KOPT-K1 (cell line): ENCODE measurements around the gene GSC2.
"Not testable (repeated sequence)": the region's sequence is repeated elsewhere in the genome, so short reads cannot be mapped to it uniquely, and the experiment has no call there.

ENCODE experiments used
- H3K27ac ChIP-seq: fragments of 200-600 bp; sonication (generic); 2 replicates; pipeline ENCODE4 v1.5.1; 2016; ENCODE audit warnings: antibody characterized with exemption, mild to moderate bottlenecking, low read depth, low read length; ENCODE audit not compliant: poor library complexity, severe bottlenecking
- H3K36me3 ChIP-seq: fragments of 200-600 bp; sonication (generic); 2 replicates; pipeline ENCODE4 v1.5.1; 2017; ENCODE audit warnings: antibody characterized with exemption, mild to moderate bottlenecking, low read length, moderate library complexity; ENCODE audit not compliant: insufficient read depth
- H3K9me3 ChIP-seq: fragments of 200-600 bp; sonication (generic); 2 replicates; pipeline ENCODE4 v1.5.1; 2017; ENCODE audit warnings: antibody characterized with exemption, low read length, mild to moderate bottlenecking; ENCODE audit not compliant: insufficient read depth, poor library complexity, severe bottlenecking

GSC2 gene

DNA sequence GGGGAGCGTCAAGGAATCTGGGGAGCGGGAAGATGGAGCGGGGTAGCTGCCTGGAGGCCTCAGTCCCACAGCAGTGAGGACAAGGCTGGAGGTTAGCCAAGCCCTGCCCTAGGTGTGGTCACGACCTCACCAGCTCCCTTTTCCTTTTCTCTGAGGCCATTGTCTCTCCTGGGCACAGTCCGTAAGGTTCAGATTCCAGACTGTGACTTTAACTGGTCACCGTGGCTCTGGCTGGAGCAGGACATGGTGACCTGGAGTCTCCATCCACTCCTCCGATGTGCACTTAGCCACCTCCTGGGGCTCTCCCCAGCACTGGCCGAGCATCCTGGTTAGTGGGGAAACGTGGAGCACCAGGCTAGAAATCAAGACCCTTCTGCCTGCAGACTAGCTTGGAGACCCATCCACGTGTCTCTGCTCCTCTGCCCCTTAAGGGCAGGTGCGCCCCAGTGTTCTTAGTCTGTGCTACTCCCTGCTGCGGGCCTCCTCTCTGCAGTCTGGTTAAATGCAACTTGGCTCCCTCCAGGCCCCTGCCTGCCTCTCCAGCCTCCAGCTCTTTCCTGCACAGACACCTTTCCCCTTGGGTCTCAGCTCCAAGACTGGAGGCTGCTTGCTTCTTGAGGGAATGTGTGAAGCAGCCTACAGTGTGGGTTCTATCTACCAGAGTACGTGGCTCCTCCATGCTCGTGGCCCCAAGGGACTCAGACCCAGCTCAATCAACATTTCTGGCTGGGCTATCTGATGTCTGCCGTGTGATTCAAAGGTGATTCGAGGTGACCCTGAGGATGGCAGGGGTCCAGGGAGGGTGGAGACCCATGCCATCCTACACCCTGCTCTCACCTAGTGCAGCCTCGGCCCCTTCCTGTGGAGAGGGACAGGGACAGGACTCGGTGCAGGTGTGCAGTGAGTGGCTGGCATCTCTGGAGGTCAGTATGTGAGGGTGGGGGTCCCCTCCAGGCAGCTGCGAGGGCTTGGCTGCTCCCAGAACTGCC, 23.2 kb upstream of the GSC2 start:
- no peak overlapping the region for H3K27ac ChIP-seq
- peaks cover 30% of the 10 kb centered on the region; the same call in 1 of the 2 replicates for H3K36me3 ChIP-seq
- no peaks in the 10 kb centered on the region for H3K9me3 ChIP-seq

DNA sequence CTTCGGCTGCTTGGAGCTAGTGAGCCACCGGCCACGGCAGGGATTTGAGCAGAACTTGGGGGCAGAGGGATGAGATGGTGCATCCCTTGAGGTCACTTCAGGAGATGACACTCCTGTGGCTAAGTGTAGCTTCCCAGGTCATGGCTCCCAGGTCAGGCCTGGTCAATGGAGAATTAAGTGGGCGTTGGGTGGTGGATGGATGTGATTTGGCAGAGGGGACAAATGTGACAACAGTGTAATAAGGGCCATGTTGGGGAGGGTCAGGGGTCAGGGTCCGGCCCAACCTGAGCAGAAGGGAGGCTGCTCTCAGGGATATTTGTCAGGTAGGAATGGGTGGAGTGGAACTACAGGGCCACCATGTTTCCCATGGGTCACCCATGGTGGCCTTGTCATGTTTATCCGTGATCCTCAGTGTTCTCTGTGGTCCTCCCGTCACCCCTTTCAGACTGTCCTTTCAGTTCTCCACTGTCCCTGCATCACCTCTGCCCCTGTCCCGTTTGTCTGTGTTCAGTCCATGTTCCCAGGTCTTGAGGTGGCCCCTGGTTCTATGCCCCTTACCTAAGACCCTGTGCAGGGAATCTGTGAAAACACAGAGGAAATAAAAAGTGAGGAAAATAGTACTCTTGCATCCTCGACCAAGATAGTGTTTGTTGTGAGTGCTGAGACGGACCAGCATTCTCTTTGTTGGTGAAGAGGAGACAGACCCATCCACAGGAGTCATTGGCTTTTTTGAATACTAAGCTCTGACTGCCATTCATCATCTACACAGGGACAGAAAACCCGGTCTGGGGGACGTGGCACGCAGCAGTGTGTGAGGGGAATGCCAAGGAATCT, 22.3 kb upstream of the GSC2 start:
- Histone ChIP-seq H3K36me3 (peaks cover 30% of the 10 kb centered on the region; the same call in 1 of the 2 replicates), H3K27ac (peak overlapping the region; percentile 74)

DNA sequence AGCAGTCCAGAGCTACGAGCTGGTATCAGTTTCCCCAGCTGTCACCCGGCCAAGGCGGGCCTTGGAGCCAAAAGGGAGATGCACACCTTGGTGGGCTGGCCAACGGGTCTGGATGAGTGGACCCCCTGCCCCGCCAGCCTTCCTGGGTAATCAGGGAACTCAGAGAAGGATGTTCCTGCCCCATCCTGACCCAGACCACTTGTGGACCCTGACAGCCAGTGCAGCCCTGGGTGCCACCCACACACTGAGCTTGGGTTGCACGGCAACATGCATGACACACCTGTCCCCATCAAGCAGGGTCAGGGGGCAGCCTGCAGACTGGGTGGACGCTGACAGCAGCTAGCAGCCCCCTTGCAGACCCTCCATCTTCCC, 19.8 kb upstream of the GSC2 start:
- Histone ChIP-seq H3K36me3 (peaks cover 16% of the 10 kb centered on the region; the same call in 1 of the 2 replicates), H3K9me3 (no peaks in the 10 kb centered on the region), H3K27ac (no peak overlapping the region)

More for the DNA sequence above, 22.3 kb upstream of the GSC2 start:
- no peaks in the 10 kb centered on the region for H3K9me3 ChIP-seq

DNA sequence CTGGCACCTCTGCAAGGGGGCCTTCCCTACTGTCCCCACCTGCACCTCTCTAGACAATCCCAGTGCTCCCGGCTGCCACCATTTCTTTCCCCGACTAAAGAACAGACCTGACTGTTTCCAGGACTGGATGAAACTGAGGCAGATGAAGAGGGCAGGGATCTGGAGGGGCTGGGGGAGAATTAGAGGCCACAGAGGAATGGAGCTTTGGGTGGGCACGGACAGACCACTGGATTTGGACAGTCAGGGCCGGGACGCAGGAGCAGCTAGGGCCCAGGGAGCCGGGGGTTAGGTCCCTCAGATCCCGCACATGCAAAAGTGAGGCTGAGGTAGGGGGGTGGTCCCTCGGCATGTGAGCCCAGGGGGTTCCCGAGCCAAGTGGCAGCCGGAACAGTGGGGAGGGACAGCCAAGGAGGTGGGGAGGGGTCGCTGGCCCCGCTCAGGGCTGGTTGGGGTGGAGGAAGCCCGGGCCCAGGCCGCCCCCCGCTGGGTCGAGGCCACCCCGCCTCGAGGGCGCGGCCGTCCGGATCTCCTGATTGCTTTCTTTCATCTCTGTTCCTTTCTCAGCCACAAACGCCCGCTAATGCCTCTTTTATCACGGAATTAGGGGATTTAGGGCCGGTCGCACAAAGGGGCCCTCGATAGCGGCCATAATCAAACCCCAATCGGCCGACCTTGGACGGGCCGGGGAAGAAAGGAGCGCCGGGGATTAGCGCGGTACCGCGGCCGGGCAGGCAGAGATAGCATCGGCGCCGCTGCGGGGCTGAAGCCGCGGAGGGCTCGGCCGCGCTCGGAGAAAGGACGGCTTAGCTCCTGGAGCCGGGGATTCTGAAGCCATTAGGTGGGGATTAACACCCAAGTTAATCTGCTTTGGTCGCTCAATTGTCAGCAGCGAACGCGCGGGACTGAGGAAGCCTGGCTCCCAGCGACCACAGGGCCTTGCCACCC, 19.2 kb upstream of the GSC2 start:
- H3K27ac ChIP-seq, result no peak overlapping the region
- peaks cover 10% of the 10 kb centered on the region; the same call in 1 of the 2 replicates for H3K36me3 ChIP-seq
- peaks cover 4% of the 10 kb centered on the region for H3K9me3 ChIP-seq

DNA sequence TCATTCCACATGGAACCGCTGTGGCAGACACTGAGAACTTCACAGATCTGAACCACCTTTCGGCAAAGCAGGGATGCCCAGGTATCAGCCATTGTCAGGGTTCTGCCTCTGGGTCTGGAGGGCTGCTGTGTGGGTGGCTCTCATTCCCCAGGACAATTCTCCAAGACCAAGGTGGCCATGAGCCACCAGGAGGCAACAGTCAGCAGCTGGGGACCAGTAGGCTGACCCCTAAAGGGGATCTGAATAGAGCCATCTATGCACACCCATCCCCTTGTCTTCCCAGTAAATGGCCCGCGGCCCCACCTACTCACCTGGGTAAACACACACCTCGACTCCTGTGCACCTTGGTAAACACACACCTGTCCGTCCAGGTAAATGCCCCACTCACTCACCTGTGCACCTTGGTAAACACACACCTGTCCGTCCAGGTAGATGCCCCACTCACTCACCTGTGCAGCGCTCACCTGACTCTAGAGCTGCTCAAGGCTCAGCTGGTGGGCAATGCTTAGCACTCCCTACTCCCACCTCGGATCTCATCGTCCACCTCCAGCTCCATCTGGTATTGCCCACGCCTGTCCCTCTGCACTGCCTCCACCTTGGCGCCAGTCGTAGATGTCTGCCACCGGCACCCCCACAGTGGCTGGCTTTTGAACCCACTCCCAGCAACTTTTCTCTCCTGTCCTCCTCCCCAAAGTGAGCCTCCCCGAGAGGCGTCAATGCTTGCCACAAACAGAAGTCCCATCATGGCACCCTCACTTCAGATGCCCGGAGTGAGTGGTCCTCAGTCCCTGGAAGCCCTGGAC, 18.2 kb upstream of the GSC2 start:
- Histone ChIP-seq H3K9me3 (peaks cover 6% of the 10 kb centered on the region), H3K36me3 (no peaks in the 10 kb centered on the region; the same call in 1 of the 2 replicates), H3K27ac (no peak overlapping the region)

DNA sequence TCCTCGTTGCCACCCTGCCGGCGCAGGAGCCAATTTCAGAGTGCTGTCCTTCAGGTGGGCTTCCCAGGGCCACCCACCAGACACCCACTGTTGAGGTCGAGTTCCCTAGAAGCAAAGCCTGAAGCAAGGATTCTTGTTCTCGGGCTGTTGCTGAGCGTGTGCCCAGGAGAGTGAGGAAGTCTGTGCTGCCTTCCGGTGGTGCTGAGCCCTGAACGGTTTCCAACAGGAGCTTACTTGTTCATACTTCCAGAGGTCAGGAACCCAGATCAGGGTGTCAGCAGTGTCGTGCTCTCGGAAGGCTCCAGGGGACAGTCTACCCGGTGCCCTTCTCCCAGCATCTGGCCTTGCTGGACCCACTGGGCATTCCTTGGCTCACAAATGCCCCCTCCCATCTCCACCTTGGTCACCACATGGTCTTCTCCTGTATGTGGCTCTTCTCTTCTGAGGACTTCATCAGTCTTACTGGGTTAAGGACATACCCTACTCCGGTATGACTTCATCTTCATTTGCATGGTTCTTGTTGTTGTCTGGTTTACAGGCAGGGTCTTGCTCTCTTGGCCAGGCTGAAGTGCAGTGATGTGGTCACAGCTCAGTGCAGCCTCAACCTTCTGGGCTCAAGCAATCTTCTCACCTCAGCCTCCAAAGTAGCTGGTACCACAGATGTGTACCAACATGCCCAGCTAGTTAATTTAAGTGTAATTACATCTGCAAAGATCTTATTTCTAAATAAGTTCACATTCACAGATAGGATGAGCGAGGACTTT, 17.2 kb upstream of the GSC2 start:
- Histone ChIP-seq H3K36me3 (no peaks in the 10 kb centered on the region), H3K27ac (no peak overlapping the region), H3K9me3 (peaks cover 6% of the 10 kb centered on the region)

DNA sequence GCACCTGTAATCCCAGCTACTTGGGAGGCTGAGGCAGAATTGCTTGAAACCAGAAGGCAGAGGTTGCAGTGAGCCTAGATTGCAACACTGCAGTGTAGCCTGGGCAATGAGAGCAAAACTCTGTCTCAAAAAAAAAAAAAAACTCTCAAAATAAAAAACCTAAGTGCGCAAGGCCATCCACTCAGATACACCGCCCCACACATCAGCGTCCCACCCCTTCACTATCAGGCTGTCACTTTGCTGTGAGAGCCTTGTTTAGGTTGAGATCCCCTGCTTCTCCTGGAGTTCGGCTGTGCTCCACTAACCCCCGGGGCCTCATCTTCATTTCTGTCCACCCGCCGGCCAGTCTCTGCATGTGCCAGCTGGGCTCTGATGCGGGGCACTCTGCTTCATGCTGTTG, 16.3 kb upstream of the GSC2 start:
- peaks cover 6% of the 10 kb centered on the region for H3K9me3 ChIP-seq
- H3K27ac ChIP-seq, result no peak overlapping the region
- no peaks in the 10 kb centered on the region for H3K36me3 ChIP-seq

DNA sequence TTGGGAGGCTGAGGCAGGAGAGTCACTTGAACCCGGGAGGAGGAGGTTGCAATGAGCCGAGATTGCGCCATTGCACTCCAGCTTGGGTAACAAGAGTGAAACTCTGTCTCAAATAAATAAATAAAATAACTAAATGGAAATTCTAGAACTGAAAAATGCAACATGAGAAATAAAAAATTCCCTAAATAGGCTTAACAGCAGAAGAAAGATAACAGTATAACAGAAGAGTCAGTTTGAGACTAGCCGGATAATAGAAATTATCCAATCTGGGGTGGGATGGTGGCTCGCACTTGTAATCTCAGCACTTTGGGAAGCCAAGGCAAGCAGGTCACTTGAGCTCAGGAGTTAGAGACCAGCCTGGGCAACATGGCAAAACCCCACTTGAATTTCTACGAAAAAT, 14.3 kb upstream of the GSC2 start:
- Histone ChIP-seq H3K36me3 (no peaks in the 10 kb centered on the region), H3K27ac (no peak overlapping the region), H3K9me3 (peaks cover 6% of the 10 kb centered on the region)

DNA sequence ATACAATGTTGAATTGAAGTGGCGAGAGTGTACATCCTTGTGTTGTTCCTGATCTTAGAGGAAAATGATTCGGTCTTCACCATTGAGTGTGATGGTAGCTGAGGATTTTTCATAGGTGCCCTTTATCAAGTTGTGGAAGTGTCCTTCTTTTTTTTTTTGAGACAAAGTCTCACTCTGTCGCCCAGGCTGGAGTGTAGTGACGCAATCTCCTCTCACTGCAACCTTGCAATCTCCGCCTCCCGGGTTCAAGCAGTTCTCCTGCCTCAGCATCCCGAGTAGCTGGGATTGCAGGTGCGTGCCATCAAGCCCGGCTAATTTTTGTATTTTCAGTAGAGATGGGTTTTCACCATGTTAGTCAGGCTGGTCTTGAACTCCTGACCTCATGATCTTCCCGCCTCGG, 8.6 kb upstream of the GSC2 start:
- H3K36me3 ChIP-seq, H3K27ac ChIP-seq, H3K9me3 ChIP-seq: not testable (repeated sequence)

DNA sequence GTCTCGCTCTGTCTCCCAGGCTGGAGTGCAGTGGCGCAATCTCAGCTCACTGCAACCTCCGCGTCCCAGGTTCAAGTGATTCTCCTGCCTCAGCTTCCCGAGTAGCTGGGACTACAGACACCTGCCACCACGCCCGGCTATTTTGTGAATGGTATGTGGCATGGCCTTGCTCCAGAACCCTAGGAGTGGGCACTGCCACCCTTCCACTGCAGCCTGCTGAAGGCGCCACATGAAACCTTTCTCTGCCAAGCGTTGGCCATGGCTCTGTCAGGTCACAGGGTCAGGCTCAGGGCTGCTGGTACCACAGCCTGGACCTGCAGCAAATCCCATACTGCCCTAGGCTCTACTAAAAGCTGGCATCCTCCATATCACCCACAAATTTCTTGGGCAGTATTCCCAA, 6.0 kb upstream of the GSC2 start:
- H3K27ac ChIP-seq, H3K36me3 ChIP-seq, H3K9me3 ChIP-seq: not testable (repeated sequence)

DNA sequence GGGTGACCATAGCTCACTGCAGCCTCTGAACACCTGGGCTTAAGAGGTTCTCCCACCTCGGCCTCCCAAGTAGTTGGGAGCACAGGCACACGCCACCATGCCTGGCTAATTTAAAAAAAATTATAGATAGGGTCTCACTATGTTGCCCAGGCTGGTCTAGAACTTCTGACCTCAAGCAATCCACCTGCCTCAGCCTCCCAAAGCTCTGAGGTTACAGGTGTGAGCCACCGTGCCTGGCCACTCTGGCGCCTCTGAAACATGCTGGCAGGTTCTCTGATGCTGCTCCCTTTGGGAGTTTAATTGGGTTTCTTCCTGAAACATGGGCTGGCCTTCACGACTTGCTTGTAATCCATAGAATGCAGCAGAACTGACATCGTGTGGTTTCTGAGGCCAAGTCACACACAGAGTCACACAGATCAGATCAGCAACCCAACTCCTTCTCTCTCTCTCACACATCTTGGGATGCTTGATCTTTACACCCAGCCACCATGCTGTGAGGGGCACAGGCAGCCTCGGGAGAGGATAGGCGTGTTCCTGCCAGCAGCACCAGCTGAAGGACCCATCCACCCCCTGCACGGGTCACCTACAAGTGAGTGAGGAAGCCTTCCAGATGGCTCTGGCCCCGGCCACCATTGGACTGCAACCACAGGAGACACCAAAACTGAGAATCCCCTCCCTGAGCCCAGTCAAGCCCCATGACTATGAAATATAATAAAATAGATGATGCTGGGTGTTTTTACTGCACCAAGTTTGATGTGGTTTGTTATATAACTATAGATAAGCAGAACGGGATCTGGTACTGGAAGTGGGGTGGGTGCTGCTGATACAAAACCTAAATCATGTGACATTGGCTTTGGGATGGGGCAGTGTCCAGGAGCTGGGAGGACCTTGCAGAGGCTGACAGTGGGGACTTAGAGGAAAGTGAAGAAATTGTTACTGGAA, 3.1 kb upstream of the GSC2 start:
- Histone ChIP-seq H3K27ac (no peak overlapping the region), H3K9me3 (no peaks in the 10 kb centered on the region), H3K36me3 (no peaks in the 10 kb centered on the region)

DNA sequence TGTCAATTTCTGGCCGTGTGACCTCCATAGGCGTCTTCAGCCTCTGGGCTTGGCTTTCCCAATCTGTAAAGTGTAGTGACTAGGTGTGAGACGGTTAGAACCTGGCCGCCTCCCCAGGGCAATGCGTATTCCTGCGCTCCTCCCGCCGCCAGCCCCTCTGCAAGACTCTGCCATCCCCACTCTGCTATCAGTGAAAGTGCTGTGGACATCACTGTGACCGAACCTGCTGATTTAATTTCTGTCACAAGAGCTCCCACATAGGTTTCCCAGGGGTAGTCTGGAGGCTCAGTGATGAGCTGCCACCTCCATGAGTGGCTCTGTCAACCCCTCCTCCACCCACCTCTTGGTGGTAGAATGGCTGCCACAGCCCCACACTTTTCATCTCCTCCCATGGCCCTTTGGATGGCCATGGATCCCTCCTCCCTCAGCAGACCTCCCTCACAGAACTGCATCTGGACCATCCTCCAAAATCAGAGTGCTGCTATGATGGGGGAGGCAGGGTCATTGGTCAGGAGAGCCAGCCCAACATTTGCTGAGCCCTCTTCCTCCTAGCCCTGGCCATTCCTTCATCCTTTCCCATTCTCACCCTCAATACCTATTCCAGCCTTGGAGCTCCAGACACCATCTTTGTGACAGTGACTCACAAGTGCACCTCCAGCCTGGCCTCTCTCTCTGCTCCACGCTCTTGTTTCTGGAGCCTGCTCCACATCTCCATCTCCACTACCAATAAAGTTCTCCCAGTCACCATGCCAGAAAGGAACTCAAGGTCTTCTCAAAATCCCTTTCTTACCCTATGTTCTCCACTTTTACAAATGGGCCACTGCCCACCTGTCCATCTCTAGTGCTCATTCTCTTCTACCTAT, 1.5 kb upstream of the GSC2 start:
- no peak overlapping the region for H3K27ac ChIP-seq
- H3K36me3 ChIP-seq, result no peaks in the 10 kb centered on the region
- H3K9me3 ChIP-seq, result no peaks in the 10 kb centered on the region
